ACHN (cell line): ENCODE results near the gene SCLT1.
"Not testable (repeated sequence)": the region's sequence is repeated elsewhere in the genome, so short reads cannot be mapped to it uniquely, and the experiment has no call there.

Source experiments
- DNase-seq: peaks from one replicate; pipeline ENCODE4 v3.0.0-alpha.2; 2015
- in situ Hi-C: cut with HindIII; loops from 2 replicates; pipeline ENCODE4 v1.10.0; 2017; ENCODE audit warnings: low sequenced_read_pairs, low pct_ligation_motif_present, low pct_unique_long_range_greater_than_20kb

The SCLT1 gene

GRCh38 chr4:129085472-129085871, 7.9 kb downstream of the SCLT1 start:
- in situ Hi-C loops, result no loop called here
- DNase-seq, result no peak

- in situ Hi-C loops, result no loop called here
- DNase-seq, result no peak
Observed at GRCh38 chr4:129082302-129082701, 11.0 kb downstream of the SCLT1 start.

- no peak for DNase-seq
- in situ Hi-C loops, result no loop called here
Observed at GRCh38 chr4:129080129-129080528, 13.2 kb downstream of the SCLT1 start.

- DNase-seq, result no peak
- in situ Hi-C loops, result no loop called here
Observed at GRCh38 chr4:129077326-129077725, 16.0 kb downstream of the SCLT1 start.

- in situ Hi-C loops, result not testable (repeated sequence)
Observed at GRCh38 chr4:129069537-129069936, 23.8 kb downstream of the SCLT1 start.

GRCh38 chr4:129064717-129065116, 28.6 kb downstream of the SCLT1 start:
- no peak for DNase-seq
- in situ Hi-C loops, result no loop called here

More at GRCh38 chr4:129069537-129069936, 23.8 kb downstream of the SCLT1 start:
- DNase-seq, result not testable (repeated sequence)

- in situ Hi-C loops, result no loop called here
- DNase-seq, result no peak
Observed at GRCh38 chr4:129063640-129064039, 29.7 kb downstream of the SCLT1 start.

GRCh38 chr4:129062580-129062979, 30.8 kb downstream of the SCLT1 start:
- DNase-seq, result no peak
- in situ Hi-C loops, result no loop called here

- in situ Hi-C loops, result no loop called here
- DNase-seq, result no peak
Observed at GRCh38 chr4:129059028-129059427, 34.3 kb downstream of the SCLT1 start.

GRCh38 chr4:129046055-129046959, 47.0 kb downstream of the SCLT1 start:
- in situ Hi-C loops, result no loop called here
- DNase-seq, result no peak

- DNase-seq, result peak; percentile 19
- in situ Hi-C loops, result no loop called here
Observed at GRCh38 chr4:129043523-129043922, 49.8 kb downstream of the SCLT1 start.

- no peak for DNase-seq
- in situ Hi-C loops, result no loop called here
Observed at GRCh38 chr4:129040471-129040870, 52.9 kb downstream of the SCLT1 start.

- in situ Hi-C loops, result no loop called here
- no peak for DNase-seq
Observed at GRCh38 chr4:129037093-129037492, 56.2 kb downstream of the SCLT1 start.

GRCh38 chr4:129014566-129015509, 78.5 kb downstream of the SCLT1 start:
- in situ Hi-C loops, result no loop called here
- DNase-seq, result no peak

- in situ Hi-C loops, result no loop called here
- no peak for DNase-seq
Observed at GRCh38 chr4:129008096-129008495, 85.2 kb downstream of the SCLT1 start.

GRCh38 chr4:128986908-128987307, 106.4 kb downstream of the SCLT1 start:
- no peak for DNase-seq
- in situ Hi-C loops, result no loop called here

GRCh38 chr4:128986019-128986418, 107.3 kb downstream of the SCLT1 start:
- DNase-seq, result no peak
- in situ Hi-C loops, result no loop called here

GRCh38 chr4:128983771-128984485, 109.4 kb downstream of the SCLT1 start:
- in situ Hi-C loops, result no loop called here
- no peak for DNase-seq

GRCh38 chr4:128981377-128981776, 112.0 kb downstream of the SCLT1 start:
- in situ Hi-C loops, result no loop called here
- DNase-seq, result no peak
